ENCODE results near the gene BDKRB2.

BDKRB2 gene

GRCh38 chr14:96176275-96176674, 28.4 kb upstream of the BDKRB2 start:
- DNase-seq (ENCODE audit: low read depth in 2 of 2), result peak in 1 of 2 experiments; percentile 12

- peak; percentile 81 to 83 for DNase-seq (ENCODE audit: low read depth in 2 of 2)
These were observed 27.8 kb upstream of the BDKRB2 start for GRCh38 chr14:96176811-96177211.

- DNase-seq (ENCODE audit: low read depth in 2 of 2), result no peak
These were observed 26.8 kb upstream of the BDKRB2 start for GRCh38 chr14:96177766-96178375.

- no peak for DNase-seq (ENCODE audit: low read depth in 2 of 2)
These were observed 25.9 kb upstream of the BDKRB2 start for GRCh38 chr14:96178461-96179321.

- DNase-seq (ENCODE audit: low read depth in 2 of 2), result no peak
These were observed 24.4 kb upstream of the BDKRB2 start for GRCh38 chr14:96180043-96180874.

GRCh38 chr14:96181186-96182056, 23.2 kb upstream of the BDKRB2 start:
- no peak for DNase-seq (ENCODE audit: low read depth in 2 of 2)

GRCh38 chr14:96182546-96182945, 22.1 kb upstream of the BDKRB2 start:
- DNase-seq (ENCODE audit: low read depth in 2 of 2), result no peak

- no peak for DNase-seq (ENCODE audit: low read depth in 2 of 2)
These were observed 19.9 kb upstream of the BDKRB2 start for GRCh38 chr14:96184737-96185136.

GRCh38 chr14:96187216-96188031, 17.2 kb upstream of the BDKRB2 start:
- DNase-seq (ENCODE audit: low read depth in 2 of 2), result no peak

- DNase-seq (ENCODE audit: low read depth in 2 of 2), result peak; percentile 33 to 60
These were observed 15.3 kb upstream of the BDKRB2 start for GRCh38 chr14:96189281-96189711.

GRCh38 chr14:96191353-96191752, 13.3 kb upstream of the BDKRB2 start:
- DNase-seq (ENCODE audit: low read depth in 2 of 2), result no peak

GRCh38 chr14:96191841-96192462, 12.7 kb upstream of the BDKRB2 start:
- no peak for DNase-seq (ENCODE audit: low read depth in 2 of 2)

GRCh38 chr14:96192975-96193805, 11.4 kb upstream of the BDKRB2 start:
- DNase-seq (ENCODE audit: low read depth in 2 of 2), result no peak

- no peak for DNase-seq (ENCODE audit: low read depth in 2 of 2)
These were observed 10.4 kb upstream of the BDKRB2 start for GRCh38 chr14:96194262-96194656.

- no peak for DNase-seq (ENCODE audit: low read depth in 2 of 2)
These were observed 9.8 kb upstream of the BDKRB2 start for GRCh38 chr14:96194657-96195431.

- no peak for DNase-seq (ENCODE audit: low read depth in 2 of 2)
These were observed 9.1 kb upstream of the BDKRB2 start for GRCh38 chr14:96195441-96196081.

- DNase-seq (ENCODE audit: low read depth in 2 of 2), result no peak
These were observed 7.3 kb upstream of the BDKRB2 start for GRCh38 chr14:96197163-96197852.

All from fibroblast of skin of left quadriceps (primary cell).